GM18870 (cell line): ENCODE measurements around the gene GSK3A.
"Not testable (repeated sequence)": the region's sequence is repeated elsewhere in the genome, so short reads cannot be mapped to it uniquely, and the experiment has no call there.

Experiments
- ATAC-seq: cut with Tn5 transposase; IDR thresholded peaks from one replicate; pipeline ENCODE4 v1.9.1; 2021; ENCODE audit warnings: moderate library complexity; ENCODE audit not compliant: unreplicated experiment

The GSK3A gene

DNA sequence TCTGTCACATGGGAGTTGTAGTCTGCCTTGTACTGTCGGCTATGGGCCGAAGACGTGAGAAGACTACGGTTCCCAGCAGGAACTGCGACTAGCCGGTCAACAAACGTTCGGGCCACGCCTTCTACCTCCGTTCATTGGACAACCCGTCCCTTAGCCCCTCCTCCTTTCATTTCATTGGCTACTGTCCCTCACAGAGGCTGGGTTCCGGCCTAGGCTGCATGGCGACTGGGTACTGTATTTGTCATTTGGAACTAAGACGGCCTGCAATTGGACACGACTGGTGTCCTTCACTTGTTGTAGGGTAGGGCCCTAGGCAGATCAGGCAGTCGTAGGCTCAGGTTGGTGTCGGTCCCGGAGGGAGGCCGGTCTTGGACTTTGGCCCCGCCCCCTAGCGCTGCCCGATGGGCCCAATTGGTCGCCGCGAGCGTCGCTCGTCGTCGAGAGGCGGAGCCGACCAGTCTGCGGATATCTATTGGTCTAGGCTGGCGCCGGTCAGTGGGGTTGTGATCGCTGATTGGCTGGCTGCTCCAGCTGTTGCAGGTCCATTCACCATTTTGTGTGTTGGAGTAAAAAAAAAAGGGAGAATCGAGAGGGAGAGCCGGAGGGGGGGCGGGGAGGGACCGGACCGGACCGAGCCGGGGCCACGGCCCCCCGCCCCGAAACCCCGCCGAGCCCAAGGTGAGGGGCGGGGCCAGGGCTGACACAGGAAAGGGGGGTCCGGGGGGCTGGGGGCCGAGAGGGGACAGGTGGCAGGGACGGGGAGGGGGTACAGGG lies 26.5 kb upstream of the GSK3A start, which contains the start of gene CIC:
TSS of gene CIC (plus strand) at position 549 of the 774 bp plus-strand sequence. CDS start 2,532 bp downstream, outside the sequence.
- peak; percentile 77 for ATAC-seq

- ATAC-seq, result peak; percentile 42
Measured at GRCh38 chr19:42268142-42268703, 25.8 kb upstream of the GSK3A start.

GRCh38 chr19:42267644-42268141 lies 25.3 kb upstream of the GSK3A start:
- ATAC-seq, result no peak

- ATAC-seq, result not testable (repeated sequence)
Measured at GRCh38 chr19:42266928-42267603, 24.7 kb upstream of the GSK3A start.

GRCh38 chr19:42266105-42266504 lies 23.7 kb upstream of the GSK3A start:
- not testable (repeated sequence) for ATAC-seq

GRCh38 chr19:42261763-42262162 lies 19.4 kb upstream of the GSK3A start:
- no peak for ATAC-seq

DNA sequence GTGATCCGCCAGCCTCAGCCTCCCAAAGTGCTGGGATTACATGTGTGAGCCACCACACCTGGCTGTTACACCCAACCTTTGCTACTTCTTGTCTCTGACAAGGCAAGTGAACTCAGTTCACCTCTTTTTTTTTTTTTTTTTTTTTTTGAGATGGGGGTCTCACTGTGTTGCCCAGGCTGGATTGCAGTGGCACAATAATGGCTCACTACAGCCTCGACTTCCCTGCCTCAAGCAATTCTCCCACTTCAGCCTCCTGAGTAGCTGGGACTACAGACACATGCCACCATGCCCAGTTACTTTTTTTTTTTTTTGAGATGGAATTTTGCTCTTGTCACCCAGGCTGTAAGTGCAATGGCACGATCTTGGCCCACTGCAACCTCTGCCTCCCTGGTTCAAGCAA lies 15.4 kb upstream of the GSK3A start:
- ATAC-seq, result not testable (repeated sequence)

DNA sequence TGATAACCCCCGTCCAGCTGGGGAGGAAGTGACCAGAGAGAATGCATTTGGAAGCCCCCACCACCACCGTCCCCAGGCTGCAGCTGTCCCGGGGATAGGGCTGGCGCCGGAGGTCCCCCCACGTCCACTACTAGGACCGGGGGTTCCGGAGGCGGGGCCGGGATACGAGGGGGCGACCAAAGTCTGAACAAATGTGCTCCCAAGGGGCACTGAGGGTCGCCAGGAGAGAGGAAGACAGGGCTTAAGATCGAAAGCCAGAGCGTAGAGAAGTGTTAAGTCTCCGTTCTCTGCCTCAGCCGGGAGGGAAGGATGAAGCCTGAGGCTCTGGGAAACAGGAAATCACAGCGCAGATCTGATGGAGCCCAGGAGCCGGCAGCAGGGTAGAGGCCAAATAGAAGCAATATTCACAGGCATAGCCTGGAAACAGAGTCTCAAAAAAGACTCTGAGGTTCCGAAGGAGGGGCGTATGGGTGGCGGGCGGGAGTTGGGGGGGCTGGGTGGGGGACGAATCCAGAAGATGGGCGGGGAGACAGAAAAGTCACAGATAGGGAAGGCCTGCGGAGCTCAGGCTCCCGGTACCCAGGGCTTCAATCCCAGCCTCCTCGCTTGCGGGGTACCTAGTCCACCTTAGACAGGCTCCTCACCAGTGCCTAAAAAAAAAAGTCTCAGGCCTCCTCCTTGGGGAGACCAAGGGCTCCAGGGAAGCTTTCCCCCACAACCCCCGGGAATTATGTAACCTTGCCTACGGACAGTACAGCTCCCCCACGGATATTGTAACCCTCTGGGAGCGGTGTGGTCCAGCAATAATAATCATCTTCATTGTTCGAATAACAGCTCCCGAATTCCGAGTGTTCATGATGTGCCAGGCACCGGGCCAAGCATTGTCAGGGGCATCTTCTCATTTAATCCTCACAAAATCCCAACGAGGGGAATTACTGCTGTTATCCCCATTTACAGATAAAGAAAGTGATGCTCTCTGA lies 13.7 kb upstream of the GSK3A start:
- ATAC-seq, result no peak

DNA sequence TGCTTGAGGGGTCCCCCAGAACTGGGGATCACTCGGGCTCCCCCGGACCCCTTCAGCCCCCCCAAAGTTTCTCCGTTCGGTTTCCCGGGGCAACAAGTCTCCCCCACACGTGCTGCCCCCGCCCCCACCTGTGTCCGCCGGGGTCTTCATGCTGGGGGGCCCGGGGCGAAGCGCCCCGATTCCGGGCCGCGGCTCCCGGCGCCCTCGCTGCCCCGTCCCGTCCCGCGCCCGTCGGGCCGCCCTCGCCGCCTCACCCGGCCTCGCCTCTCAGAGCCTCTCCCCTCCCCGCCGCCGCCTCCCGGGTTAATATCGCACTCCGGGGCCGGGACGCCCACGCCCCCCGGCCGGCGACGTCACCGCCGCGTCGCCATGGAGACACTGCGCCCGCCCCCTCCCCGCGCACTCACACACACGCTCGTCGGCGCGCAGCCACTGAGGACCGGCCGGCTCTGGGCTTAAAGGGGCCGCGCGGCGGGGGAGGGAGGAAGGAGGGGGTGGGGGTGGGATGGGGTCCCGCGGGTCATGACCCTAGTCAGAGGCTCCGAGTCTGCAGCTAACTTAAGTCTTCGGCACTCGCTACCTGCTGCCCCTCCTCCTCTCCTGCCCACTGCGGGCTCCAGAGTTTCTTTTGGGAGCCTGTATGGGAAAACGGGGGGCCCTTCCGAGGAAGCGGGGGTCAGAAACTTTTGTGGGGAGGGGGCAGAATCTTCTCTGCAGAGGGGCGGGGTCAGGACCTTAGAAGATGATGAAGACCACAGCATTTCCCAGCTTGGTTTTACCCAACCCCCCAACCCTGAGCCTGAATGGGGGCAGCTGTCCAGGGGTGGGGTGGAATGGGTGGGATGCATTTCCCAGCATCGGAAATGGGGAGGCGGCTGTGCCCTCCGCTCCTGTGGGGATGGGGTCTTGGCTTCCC lies 12.7 kb upstream of the GSK3A start, which contains the start of gene ERF:
TSS of gene ERF (minus strand) at position 279 of the 916 bp plus-strand sequence. CDS start at position 150, 129 bp downstream.
- ATAC-seq, result no peak

GRCh38 chr19:42254089-42254849 lies 11.9 kb upstream of the GSK3A start:
- no peak for ATAC-seq

DNA sequence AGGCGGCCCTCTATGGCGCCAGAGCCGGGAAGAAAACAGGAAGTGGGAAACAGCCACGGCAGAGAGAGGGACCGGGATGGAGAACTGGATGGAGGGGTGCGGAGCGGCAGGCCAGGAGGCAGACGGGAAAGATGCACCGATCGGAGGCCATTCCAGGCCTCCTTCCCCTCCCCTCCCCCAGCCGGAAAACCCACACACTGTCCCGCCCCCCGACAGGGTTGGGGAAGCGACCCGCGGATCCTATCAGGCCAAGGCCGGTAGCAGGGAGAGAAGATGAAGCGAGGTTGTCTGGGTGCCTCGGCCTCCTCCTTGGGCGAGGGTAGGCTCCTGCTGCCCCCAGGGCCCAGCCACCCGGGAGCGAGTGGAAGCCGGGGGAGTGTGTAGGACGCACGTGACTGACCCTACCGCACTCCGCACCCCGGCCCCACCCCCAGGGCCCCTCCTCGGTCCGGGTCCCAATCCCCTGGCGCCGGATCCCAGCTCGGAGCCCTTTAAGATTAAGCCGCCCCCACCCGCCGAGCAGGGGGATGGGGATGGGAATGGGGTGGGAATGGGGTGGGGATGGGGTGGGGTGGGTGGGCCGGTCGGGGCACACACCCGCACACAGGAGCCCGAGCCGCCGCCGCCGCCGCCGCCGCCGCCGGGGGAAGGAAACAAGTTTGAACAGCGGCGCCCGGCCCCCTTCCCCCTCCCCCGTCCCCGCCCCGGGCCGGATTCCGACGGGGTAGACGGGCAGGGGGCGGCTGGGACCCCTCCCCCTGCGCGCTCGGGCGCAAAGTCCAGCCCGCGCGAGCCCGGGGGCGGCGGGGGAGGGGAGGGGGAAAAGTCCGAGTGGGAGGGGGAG lies 11.1 kb upstream of the GSK3A start:
- no peak for ATAC-seq

- no peak for ATAC-seq
Measured at GRCh38 chr19:42252365-42253244, 10.2 kb upstream of the GSK3A start.

DNA sequence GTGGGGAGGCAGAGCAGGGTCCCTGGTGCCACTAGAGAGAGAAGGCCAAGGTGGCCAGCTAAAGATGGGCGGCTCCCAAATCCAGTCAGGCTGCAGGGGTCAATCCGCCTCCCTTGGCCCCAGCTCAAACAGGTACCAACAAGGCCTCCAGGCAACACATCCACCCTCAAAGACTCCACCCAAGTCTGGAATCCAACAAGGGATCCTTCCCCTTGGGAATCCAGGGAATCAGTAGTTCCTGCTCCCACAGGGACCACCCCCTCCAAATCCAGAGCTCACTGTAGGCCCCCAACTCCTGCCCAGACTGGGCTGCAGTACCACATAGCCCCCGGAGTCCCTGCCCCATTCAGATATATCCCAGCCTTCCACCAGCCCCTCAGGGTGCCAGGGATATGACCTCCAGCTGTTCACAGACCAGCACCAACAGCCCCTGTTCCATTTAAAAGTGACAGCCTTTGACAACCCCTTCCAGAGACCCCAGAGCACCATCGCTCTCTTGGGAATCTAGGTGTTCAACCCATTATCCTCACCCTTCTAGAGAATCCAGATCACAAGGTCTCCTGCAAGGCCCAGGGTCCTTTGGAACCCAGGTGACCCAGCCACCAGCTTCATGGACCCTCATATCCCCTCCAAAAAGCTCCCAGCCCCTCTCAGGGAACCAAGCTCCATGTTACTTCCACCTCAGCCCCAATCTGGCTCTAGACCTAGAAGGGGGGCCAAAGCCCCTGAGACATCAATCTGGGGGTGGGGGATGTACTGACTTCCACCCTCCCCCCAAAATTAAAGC lies 9.4 kb upstream of the GSK3A start:
- no peak for ATAC-seq

DNA sequence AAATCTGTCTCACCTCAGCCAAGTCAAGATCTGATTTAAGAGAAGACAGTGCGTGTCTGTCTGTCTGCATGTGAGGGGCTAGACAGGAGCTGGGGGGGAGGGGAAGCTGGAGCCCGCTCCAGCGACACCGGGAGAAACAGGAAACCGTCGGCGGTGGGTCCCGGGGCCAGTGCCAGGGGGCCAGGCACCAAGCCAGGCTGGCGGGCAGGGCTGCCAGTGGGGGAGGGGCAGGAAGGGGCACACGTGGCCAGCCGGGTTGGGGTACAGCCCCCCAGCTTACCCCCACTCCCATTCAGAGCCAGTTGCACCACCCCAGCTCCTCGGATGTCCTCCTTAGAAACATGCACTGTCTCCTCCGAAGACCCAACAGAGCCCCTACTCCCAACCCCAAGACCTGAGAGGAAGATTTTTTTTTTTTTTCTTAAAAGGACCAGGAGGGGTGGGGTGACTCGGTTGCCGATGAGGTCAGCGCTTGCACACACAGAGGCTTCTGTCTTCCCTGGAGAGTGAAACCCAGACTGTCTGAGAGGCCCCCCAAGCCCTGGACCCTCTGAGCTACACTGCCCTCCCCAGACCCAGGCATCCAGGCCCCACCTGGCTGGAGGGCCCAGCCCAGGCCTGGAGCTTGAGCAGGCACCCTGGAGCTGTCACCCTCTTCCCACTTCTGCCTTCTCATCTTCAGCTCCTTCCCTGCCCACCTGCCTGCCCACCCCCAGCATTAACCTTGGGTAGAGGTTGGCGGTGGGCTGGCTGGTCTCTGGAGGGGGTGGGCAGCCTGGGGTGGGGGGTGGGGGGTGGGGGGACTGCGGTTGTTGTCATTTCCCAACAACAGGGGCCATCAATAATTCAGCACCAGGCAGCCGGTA lies 8.5 kb upstream of the GSK3A start:
- no peak for ATAC-seq

- ATAC-seq, result no peak
Measured at GRCh38 chr19:42250183-42250665, 7.8 kb upstream of the GSK3A start.
